GM23338 (cell line): ENCODE data around the gene ZNF331. TPM values are rescaled to one million over a fixed set of nuclear protein-coding genes. Genes with fewer than 3 reads are reported as not detected.
A peak's percentile ranks its signal among the peaks of the same experiment; 100 is the strongest.

ENCODE experiments used
- ATAC-seq: fragments of 200-7000 bp; cut with Tn5 transposase; 3 replicates; pipeline ENCODE4 v1.9.1; 2020
- DNase-seq: peaks from one replicate; pipeline ENCODE4 v3.0.0-alpha.2; 2015; ENCODE audit warnings: low spot score
- H2AFZ ChIP-seq: fragments of 200-600 bp; sonication (generic); 2 replicates; pipeline ENCODE4 v1.8.0; 2016; ENCODE audit warnings: antibody characterized with exemption, mild to moderate bottlenecking, moderate library complexity
- H3F3A ChIP-seq: fragments of 200-600 bp; sonication (generic); replicated peaks from 2 replicates; pipeline ENCODE4 v1.8.0; 2017; ENCODE audit warnings: antibody characterized with exemption, mixed run types, low read depth
- H3K27ac ChIP-seq: fragments of 200-600 bp; sonication (generic); 2 replicates; pipeline ENCODE4 v1.6.1; 2016; ENCODE audit warnings: low read depth
- H3K27me3 ChIP-seq: fragments of 200-600 bp; sonication (generic); 2 replicates; pipeline ENCODE4 v1.8.0; 2016; ENCODE audit warnings: mild to moderate bottlenecking, mixed run types, moderate library complexity; ENCODE audit not compliant: insufficient read depth
- H3K36me3 ChIP-seq: fragments of 200-600 bp; sonication (generic); 2 replicates; pipeline ENCODE4 v1.8.0; 2016; ENCODE audit warnings: mild to moderate bottlenecking; ENCODE audit not compliant: insufficient read depth
- H3K4me1 ChIP-seq: fragments of 200-600 bp; sonication (generic); 2 replicates; pipeline ENCODE4 v1.8.0; 2016; ENCODE audit warnings: mild to moderate bottlenecking, moderate library complexity; ENCODE audit not compliant: insufficient read depth
- H3K4me2 ChIP-seq: fragments of 200-600 bp; sonication (generic); 2 replicates; pipeline ENCODE4 v1.7.1; 2017; ENCODE audit warnings: mixed run types
- H3K4me3 ChIP-seq: fragments of 200-600 bp; sonication (generic); 2 replicates; pipeline ENCODE4 v1.6.1; 2016; ENCODE audit warnings: mixed run types
- H3K79me2 ChIP-seq: fragments of 200-600 bp; sonication (generic); replicated peaks from 2 replicates; pipeline ENCODE4 v1.8.0; 2017; ENCODE audit warnings: mild to moderate bottlenecking; ENCODE audit not compliant: insufficient read depth
- H3K9me2 ChIP-seq: fragments of 200-600 bp; sonication (generic); 2 replicates; pipeline ENCODE4 v1.8.0; 2017; ENCODE audit not compliant: insufficient read depth
- H4K20me1 ChIP-seq: fragments of 200-600 bp; sonication (generic); replicated peaks from 2 replicates; pipeline ENCODE4 v1.8.0; 2017; ENCODE audit warnings: mild to moderate bottlenecking; ENCODE audit not compliant: insufficient read depth
- H3K27ac Mint-ChIP-seq: 2 replicates; pipeline ENCODE4 v1.8.0; 2020; ENCODE audit warnings: inconsistent platforms, mild to moderate bottlenecking, moderate library complexity, mixed read lengths
- H3K27me3 Mint-ChIP-seq: 3 replicates; pipeline ENCODE4 v1.8.0; 2022; ENCODE audit warnings: low read depth, mild to moderate bottlenecking, moderate library complexity, mixed read lengths, inconsistent platforms; ENCODE audit not compliant: insufficient read depth, poor library complexity
- H3K36me3 Mint-ChIP-seq: 3 replicates; pipeline ENCODE4 v1.8.0; 2021; ENCODE audit warnings: low read depth, mild to moderate bottlenecking, inconsistent platforms, moderate library complexity, mixed read lengths
- H3K4me1 Mint-ChIP-seq: 3 replicates; pipeline ENCODE4 v1.8.0; 2020; ENCODE audit warnings: mild to moderate bottlenecking, inconsistent platforms, mixed read lengths
- H3K4me3 Mint-ChIP-seq: 3 replicates; pipeline ENCODE4 v1.8.0; 2021; ENCODE audit warnings: moderate library complexity, mild to moderate bottlenecking, inconsistent platforms, mixed read lengths
- H3K9me3 Mint-ChIP-seq: 3 replicates; pipeline ENCODE4 v1.8.0; 2020; ENCODE audit warnings: moderate library complexity, mild to moderate bottlenecking, inconsistent platforms, mixed read lengths
- CREB1 ChIP-seq: fragments of 250-450 bp; sonication (Bioruptor Pico); IDR thresholded peaks from 2 replicates; pipeline ENCODE4 v1.5.0; 2020; ENCODE audit warnings: low read depth, mild to moderate bottlenecking, moderate library complexity
- CTCF ChIP-seq, 2 experiments: fragments of 200-600 bp in 1 of 2; sonication (generic) in 1 of 2; conservative IDR thresholded peaks; 2 replicates each; pipeline versions ENCODE4 v1.5.1 to v1.6.1; 2016 to 2017; ENCODE audit warnings: antibody characterized with exemption in 2 of 2, low read depth in 2 of 2, mild to moderate bottlenecking in 2 of 2, moderate library complexity in 1 of 2
- EZH2 ChIP-seq: fragments of 200-600 bp; sonication (generic); IDR thresholded peaks from one replicate; pipeline ENCODE4 v1.8.0; 2017; ENCODE audit warnings: antibody characterized with exemption, mild to moderate bottlenecking, low read depth; ENCODE audit not compliant: unreplicated experiment
- JUNB ChIP-seq: IDR thresholded peaks from one replicate; pipeline ENCODE4 v1.6.1; 2016; ENCODE audit warnings: antibody characterized with exemption; ENCODE audit not compliant: unreplicated experiment
- NANOG ChIP-seq: IDR thresholded peaks from 2 replicates; pipeline ENCODE4 v1.6.1; 2016; ENCODE audit warnings: antibody characterized with exemption, borderline replicate concordance
- POLR2AphosphoS5 ChIP-seq: IDR thresholded peaks from 2 replicates; pipeline ENCODE4 v1.6.1; 2016; ENCODE audit warnings: antibody characterized with exemption, low read depth
- STAT1 ChIP-seq: IDR thresholded peaks from one replicate; pipeline ENCODE4 v1.6.1; 2016; ENCODE audit warnings: antibody characterized with exemption; ENCODE audit not compliant: unreplicated experiment
- ZNF114 ChIP-seq: fragments of 250-450 bp; sonication (Bioruptor Pico); IDR thresholded peaks from 2 replicates; pipeline ENCODE4 v1.5.0; 2020; ENCODE audit warnings: mild to moderate bottlenecking, moderate library complexity
- ZNF331 ChIP-seq: fragments of 250-450 bp; sonication (Bioruptor Pico); IDR thresholded peaks from 2 replicates; pipeline ENCODE4 v1.5.0; 2020; ENCODE audit warnings: low read depth, mild to moderate bottlenecking, moderate library complexity
- polyA plus RNA-seq: library from polyadenylated mRNA; unstranded; fragments of >200 nt; fragmentation: Nextera tagmentation; extraction: Ambion mirVana; gene quantifications from 2 replicates; pipeline ENCODE4 v1.2.1, GENCODE V29; 2016
- total RNA-seq: library from RNA; depleted of rRNA; stranded (reverse); fragments of >200 nt; shearing (Covaris generic); gene quantifications from 2 replicates; pipeline ENCODE4 v1.2.3, GENCODE V29; 2014
- TF ChIP-seq, protein P1 (sequence below): fragments of 250-450 bp; sonication (Bioruptor Pico); IDR thresholded peaks from 2 replicates; pipeline ENCODE4 v1.5.0; 2020; ENCODE audit warnings: mild to moderate bottlenecking, moderate library complexity
- TF ChIP-seq, protein P2 (sequence below): IDR thresholded peaks from one replicate; pipeline ENCODE4 v1.6.1; 2018; ENCODE audit warnings: antibody characterized with exemption; ENCODE audit not compliant: unreplicated experiment

Gene ZNF331
- total and polyA plus RNA-seq, 2 experiments from 2014 or later = 36.2 to 46.5 TPM

DNA sequence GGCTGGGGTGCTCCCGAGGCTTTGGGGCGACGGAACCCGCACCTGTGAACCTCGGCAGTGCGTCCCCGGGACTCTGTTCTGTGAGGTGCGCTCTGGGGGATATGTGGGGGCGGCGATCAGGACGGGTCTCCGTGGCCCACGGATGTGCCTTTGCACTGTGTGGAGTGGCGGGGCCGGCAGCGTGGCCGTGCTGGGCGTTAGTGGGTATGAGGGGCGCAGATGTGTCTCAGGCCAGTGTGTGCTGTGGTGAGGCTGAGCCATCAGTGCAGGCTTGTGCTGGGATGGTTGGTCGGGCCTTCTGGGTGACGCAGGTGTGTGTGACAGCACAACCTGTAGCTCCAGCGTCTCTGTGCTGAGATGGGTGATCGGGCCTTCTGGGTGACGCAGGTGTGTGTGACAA, 16.9 kb downstream of the ZNF331 start (continued):
- TF ChIP-seq, protein P1, sequence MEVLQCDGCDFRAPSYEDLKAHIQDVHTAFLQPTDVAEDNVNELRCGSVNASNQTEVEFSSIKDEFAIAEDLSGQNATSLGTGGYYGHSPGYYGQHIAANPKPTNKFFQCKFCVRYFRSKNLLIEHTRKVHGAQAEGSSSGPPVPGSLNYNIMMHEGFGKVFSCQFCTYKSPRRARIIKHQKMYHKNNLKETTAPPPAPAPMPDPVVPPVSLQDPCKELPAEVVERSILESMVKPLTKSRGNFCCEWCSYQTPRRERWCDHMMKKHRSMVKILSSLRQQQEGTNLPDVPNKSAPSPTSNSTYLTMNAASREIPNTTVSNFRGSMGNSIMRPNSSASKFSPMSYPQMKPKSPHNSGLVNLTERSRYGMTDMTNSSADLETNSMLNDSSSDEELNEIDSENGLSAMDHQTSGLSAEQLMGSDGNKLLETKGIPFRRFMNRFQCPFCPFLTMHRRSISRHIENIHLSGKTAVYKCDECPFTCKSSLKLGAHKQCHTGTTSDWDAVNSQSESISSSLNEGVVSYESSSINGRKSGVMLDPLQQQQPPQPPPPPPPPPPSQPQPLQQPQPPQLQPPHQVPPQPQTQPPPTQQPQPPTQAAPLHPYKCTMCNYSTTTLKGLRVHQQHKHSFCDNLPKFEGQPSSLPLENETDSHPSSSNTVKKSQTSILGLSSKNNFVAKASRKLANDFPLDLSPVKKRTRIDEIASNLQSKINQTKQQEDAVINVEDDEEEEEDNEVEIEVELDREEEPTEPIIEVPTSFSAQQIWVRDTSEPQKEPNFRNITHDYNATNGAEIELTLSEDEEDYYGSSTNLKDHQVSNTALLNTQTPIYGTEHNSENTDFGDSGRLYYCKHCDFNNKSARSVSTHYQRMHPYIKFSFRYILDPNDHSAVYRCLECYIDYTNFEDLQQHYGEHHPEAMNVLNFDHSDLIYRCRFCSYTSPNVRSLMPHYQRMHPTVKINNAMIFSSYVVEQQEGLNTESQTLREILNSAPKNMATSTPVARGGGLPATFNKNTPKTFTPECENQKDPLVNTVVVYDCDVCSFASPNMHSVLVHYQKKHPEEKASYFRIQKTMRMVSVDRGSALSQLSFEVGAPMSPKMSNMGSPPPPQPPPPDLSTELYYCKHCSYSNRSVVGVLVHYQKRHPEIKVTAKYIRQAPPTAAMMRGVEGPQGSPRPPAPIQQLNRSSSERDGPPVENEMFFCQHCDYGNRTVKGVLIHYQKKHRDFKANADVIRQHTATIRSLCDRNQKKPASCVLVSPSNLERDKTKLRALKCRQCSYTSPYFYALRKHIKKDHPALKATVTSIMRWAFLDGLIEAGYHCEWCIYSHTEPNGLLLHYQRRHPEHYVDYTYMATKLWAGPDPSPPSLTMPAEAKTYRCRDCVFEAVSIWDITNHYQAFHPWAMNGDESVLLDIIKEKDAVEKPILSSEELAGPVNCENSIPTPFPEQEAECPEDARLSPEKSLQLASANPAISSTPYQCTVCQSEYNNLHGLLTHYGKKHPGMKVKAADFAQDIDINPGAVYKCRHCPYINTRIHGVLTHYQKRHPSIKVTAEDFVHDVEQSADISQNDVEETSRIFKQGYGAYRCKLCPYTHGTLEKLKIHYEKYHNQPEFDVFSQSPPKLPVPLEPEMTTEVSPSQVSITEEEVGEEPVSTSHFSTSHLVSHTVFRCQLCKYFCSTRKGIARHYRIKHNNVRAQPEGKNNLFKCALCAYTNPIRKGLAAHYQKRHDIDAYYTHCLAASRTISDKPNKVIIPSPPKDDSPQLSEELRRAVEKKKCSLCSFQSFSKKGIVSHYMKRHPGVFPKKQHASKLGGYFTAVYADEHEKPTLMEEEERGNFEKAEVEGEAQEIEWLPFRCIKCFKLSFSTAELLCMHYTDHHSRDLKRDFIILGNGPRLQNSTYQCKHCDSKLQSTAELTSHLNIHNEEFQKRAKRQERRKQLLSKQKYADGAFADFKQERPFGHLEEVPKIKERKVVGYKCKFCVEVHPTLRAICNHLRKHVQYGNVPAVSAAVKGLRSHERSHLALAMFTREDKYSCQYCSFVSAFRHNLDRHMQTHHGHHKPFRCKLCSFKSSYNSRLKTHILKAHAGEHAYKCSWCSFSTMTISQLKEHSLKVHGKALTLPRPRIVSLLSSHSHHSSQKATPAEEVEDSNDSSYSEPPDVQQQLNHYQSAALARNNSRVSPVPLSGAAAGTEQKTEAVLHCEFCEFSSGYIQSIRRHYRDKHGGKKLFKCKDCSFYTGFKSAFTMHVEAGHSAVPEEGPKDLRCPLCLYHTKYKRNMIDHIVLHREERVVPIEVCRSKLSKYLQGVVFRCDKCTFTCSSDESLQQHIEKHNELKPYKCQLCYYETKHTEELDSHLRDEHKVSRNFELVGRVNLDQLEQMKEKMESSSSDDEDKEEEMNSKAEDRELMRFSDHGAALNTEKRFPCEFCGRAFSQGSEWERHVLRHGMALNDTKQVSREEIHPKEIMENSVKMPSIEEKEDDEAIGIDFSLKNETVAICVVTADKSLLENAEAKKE (CRISPR knock-in tag) = no peak
- TF ChIP-seq ZNF114 (CRISPR knock-in tag) = no peak
- no peak for TF ChIP-seq JUNB
- no peak for TF ChIP-seq CREB1
- TF ChIP-seq CTCF (conservative IDR thresholded peaks at IDR 0.05; ENCODE audit: low read depth in 2 of 2) = no peak
- no peak for TF ChIP-seq NANOG
- no peak for TF ChIP-seq POLR2AphosphoS5

- Mint-ChIP-seq H3K36me3 (peaks cover 53% of the 10 kb centered on the region), H3K27ac (no peak overlapping the region), H3K4me3 (peak overlapping the region; percentile 85; the same call in 2 of the 3 replicates), H3K4me1 (peaks cover 4% of the 10 kb centered on the region; the same call in 1 of the 3 replicates), H3K9me3 (peaks cover 18% of the 10 kb centered on the region), H3K27me3 (peaks cover 8% of the 10 kb centered on the region)
- Histone ChIP-seq H3K36me3 (peaks cover 34% of the 10 kb centered on the region), H3K79me2 (peaks cover 7% of the 10 kb centered on the region; the same call in 1 of the 2 replicates), H3K4me3 (no peak overlapping the region; the same call in 1 of the 2 replicates), H2AFZ (no peak overlapping the region), H3K9me2 (no peaks in the 10 kb centered on the region; the same call in 1 of the 2 replicates), H3K4me1 (peaks cover 4% of the 10 kb centered on the region; the same call in 1 of the 2 replicates), H3K27ac (no peak overlapping the region), H3F3A (peaks cover 33% of the 10 kb centered on the region), H4K20me1 (no peaks in the 10 kb centered on the region), H3K4me2 (no peak overlapping the region), H3K27me3 (no peaks in the 10 kb centered on the region)
- ATAC-seq (no peak), DNase-seq (no peak)
- TF ChIP-seq NANOG = no peak
- TF ChIP-seq ZNF331 (CRISPR knock-in tag) = no peak
- TF ChIP-seq CTCF (conservative IDR thresholded peaks at IDR 0.05; ENCODE audit: low read depth in 2 of 2) = no peak
- TF ChIP-seq STAT1 = no peak
- TF ChIP-seq POLR2AphosphoS5 = no peak
- TF ChIP-seq EZH2 = no peak
- TF ChIP-seq, protein P2, sequence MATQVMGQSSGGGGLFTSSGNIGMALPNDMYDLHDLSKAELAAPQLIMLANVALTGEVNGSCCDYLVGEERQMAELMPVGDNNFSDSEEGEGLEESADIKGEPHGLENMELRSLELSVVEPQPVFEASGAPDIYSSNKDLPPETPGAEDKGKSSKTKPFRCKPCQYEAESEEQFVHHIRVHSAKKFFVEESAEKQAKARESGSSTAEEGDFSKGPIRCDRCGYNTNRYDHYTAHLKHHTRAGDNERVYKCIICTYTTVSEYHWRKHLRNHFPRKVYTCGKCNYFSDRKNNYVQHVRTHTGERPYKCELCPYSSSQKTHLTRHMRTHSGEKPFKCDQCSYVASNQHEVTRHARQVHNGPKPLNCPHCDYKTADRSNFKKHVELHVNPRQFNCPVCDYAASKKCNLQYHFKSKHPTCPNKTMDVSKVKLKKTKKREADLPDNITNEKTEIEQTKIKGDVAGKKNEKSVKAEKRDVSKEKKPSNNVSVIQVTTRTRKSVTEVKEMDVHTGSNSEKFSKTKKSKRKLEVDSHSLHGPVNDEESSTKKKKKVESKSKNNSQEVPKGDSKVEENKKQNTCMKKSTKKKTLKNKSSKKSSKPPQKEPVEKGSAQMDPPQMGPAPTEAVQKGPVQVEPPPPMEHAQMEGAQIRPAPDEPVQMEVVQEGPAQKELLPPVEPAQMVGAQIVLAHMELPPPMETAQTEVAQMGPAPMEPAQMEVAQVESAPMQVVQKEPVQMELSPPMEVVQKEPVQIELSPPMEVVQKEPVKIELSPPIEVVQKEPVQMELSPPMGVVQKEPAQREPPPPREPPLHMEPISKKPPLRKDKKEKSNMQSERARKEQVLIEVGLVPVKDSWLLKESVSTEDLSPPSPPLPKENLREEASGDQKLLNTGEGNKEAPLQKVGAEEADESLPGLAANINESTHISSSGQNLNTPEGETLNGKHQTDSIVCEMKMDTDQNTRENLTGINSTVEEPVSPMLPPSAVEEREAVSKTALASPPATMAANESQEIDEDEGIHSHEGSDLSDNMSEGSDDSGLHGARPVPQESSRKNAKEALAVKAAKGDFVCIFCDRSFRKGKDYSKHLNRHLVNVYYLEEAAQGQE = no peak
These were observed 17.4 kb downstream of the ZNF331 start for GRCh38 chr19:53555352-53555751.
